Stimulated activated CD4-positive, alpha-beta T cell treated with anti-CD3 and anti-CD28 coated beads, Interleukin-12 subunit alpha, Interleukin-12 subunit beta, amount 100 ng/mL, for 4 hours (primary cell): ENCODE measurements around the gene CYP46A1.
A peak's percentile ranks its signal among the peaks of the same experiment; 100 is the strongest.

ENCODE experiments used
- DNase-seq: peaks from one replicate; pipeline ENCODE4 v3.0.0-alpha.2; 2020

Gene CYP46A1

GRCh38 chr14:99674776-99675381, 9.2 kb upstream of the CYP46A1 start:
- DNase-seq, result no peak

GRCh38 chr14:99675382-99675835, 8.7 kb upstream of the CYP46A1 start:
- no peak for DNase-seq

- no peak for DNase-seq
Measured at GRCh38 chr14:99675951-99676350, 8.1 kb upstream of the CYP46A1 start.

- no peak for DNase-seq
Measured at GRCh38 chr14:99676657-99677056, 7.4 kb upstream of the CYP46A1 start.

- no peak for DNase-seq
Measured at GRCh38 chr14:99677231-99678140, 6.6 kb upstream of the CYP46A1 start.

- no peak for DNase-seq
Measured at GRCh38 chr14:99678198-99678597, 5.9 kb upstream of the CYP46A1 start.

- no peak for DNase-seq
Measured at GRCh38 chr14:99679111-99679510, 5.0 kb upstream of the CYP46A1 start.

- DNase-seq, result no peak
Measured at GRCh38 chr14:99679543-99679942, 4.6 kb upstream of the CYP46A1 start.

GRCh38 chr14:99679996-99680395, 4.1 kb upstream of the CYP46A1 start:
- DNase-seq, result no peak

- no peak for DNase-seq
Measured at GRCh38 chr14:99681101-99681831, 2.8 kb upstream of the CYP46A1 start.

GRCh38 chr14:99681832-99682148, 2.3 kb upstream of the CYP46A1 start:
- DNase-seq, result no peak

- peak; percentile 82 for DNase-seq
Measured at GRCh38 chr14:99682809-99683618, 1.1 kb upstream of the CYP46A1 start.

- DNase-seq, result no peak
Measured at GRCh38 chr14:99684410-99684934, 374 bp downstream of the CYP46A1 start.

- no peak for DNase-seq
Measured at GRCh38 chr14:99685151-99685591, 1.1 kb downstream of the CYP46A1 start.

- DNase-seq, result no peak
Measured at GRCh38 chr14:99685596-99685995, 1.5 kb downstream of the CYP46A1 start.

- DNase-seq, result no peak
Measured at GRCh38 chr14:99686557-99687283, 2.6 kb downstream of the CYP46A1 start.

- peak; percentile 22 for DNase-seq
Measured at GRCh38 chr14:99687284-99688209, 3.4 kb downstream of the CYP46A1 start.

- no peak for DNase-seq
Measured at GRCh38 chr14:99688210-99688581, 4.1 kb downstream of the CYP46A1 start.

- no peak for DNase-seq
Measured at GRCh38 chr14:99688629-99689028, 4.5 kb downstream of the CYP46A1 start.
